MM.1S (cell line): ENCODE data around the gene MRPL53.
A peak's percentile ranks its signal among the peaks of the same experiment; 100 is the strongest.
"Not testable (repeated sequence)": the region's sequence is repeated elsewhere in the genome, so short reads cannot be mapped to it uniquely, and the experiment has no call there.

Experiments
- DNase-seq: peaks from one replicate; pipeline ENCODE4 v3.0.0-alpha.2; 2015
- H2AFZ ChIP-seq: fragments of 300-600 bp; sonication (generic); 2 replicates; pipeline ENCODE4 v1.6.0; 2016; ENCODE audit warnings: antibody characterized with exemption, low read length
- H3F3A ChIP-seq: fragments of 300-600 bp; sonication (generic); 2 replicates; pipeline ENCODE4 v1.6.1; 2016; ENCODE audit warnings: mild to moderate bottlenecking, antibody characterized with exemption, low read length, moderate library complexity, mixed read lengths; ENCODE audit not compliant: insufficient read depth
- H3K27ac ChIP-seq: fragments of 300-600 bp; sonication (generic); 2 replicates; pipeline ENCODE4 v1.5.1; 2016; ENCODE audit warnings: mild to moderate bottlenecking, low read length
- H3K27me3 ChIP-seq: fragments of 300-600 bp; sonication (generic); replicated peaks from 2 replicates; pipeline ENCODE4 v1.6.0; 2016; ENCODE audit warnings: low read length; ENCODE audit not compliant: insufficient read depth
- H3K36me3 ChIP-seq: fragments of 300-600 bp; sonication (generic); replicated peaks from 2 replicates; pipeline ENCODE4 v1.6.1; 2016; ENCODE audit warnings: mild to moderate bottlenecking, low read length, mixed read lengths; ENCODE audit not compliant: insufficient read depth
- H3K4me1 ChIP-seq: fragments of 300-600 bp; sonication (generic); 2 replicates; pipeline ENCODE4 v1.6.1; 2016; ENCODE audit warnings: low read length, mixed read lengths
- H3K4me2 ChIP-seq: fragments of 300-600 bp; sonication (generic); 2 replicates; pipeline ENCODE4 v1.6.0; 2016; ENCODE audit warnings: low read depth, low read length
- H3K4me3 ChIP-seq: fragments of 300-600 bp; sonication (generic); 2 replicates; pipeline ENCODE4 v1.5.1; 2016; ENCODE audit warnings: low read length, mixed read lengths
- H3K79me2 ChIP-seq: fragments of 300-600 bp; sonication (generic); 2 replicates; pipeline ENCODE4 v1.6.1; 2016; ENCODE audit warnings: mixed run types, low read length, mixed read lengths
- H3K9ac ChIP-seq: fragments of 300-600 bp; sonication (generic); 2 replicates; pipeline ENCODE4 v1.6.1; 2016; ENCODE audit warnings: low read length, mixed read lengths
- H3K9me2 ChIP-seq: fragments of 300-600 bp; sonication (generic); replicated peaks from 2 replicates; pipeline ENCODE4 v1.6.1; 2016; ENCODE audit warnings: mild to moderate bottlenecking, low read length, mixed read lengths; ENCODE audit not compliant: insufficient read depth
- H3K9me3 ChIP-seq: fragments of 300-600 bp; sonication (generic); replicated peaks from 2 replicates; pipeline ENCODE4 v1.6.1; 2016; ENCODE audit warnings: mild to moderate bottlenecking, low read length, mixed read lengths; ENCODE audit not compliant: insufficient read depth
- H4K20me1 ChIP-seq: fragments of 300-600 bp; sonication (generic); 2 replicates; pipeline ENCODE4 v1.6.1; 2016; ENCODE audit warnings: mild to moderate bottlenecking, low read length, moderate library complexity, mixed read lengths; ENCODE audit not compliant: insufficient read depth
- CTCF ChIP-seq: fragments of 300-600 bp; sonication (generic); IDR thresholded peaks from 2 replicates; pipeline ENCODE4 v1.5.1; 2016; ENCODE audit warnings: antibody characterized with exemption, low read length, mixed read lengths
- EZH2 ChIP-seq: fragments of 300-600 bp; sonication (generic); optimal IDR thresholded peaks from 2 replicates; pipeline ENCODE3; 2017; ENCODE audit warnings: low read depth, mild to moderate bottlenecking, antibody characterized with exemption, low read length, mixed read lengths
- EZH2phosphoT487 ChIP-seq: fragments of 300-600 bp; sonication (generic); IDR thresholded peaks from 2 replicates; pipeline ENCODE4 v1.6.1; 2018; ENCODE audit warnings: antibody characterized with exemption, low read length

The MRPL53 gene

GRCh38 chr2:74461187-74462053 lies 11.1 kb downstream of the MRPL53 start:
- Histone ChIP-seq H3K9me2 (no peaks in the 10 kb centered on the region), H3K79me2 (peaks cover 28% of the 10 kb centered on the region), H3K36me3 (no peaks in the 10 kb centered on the region), H3K9ac (no peak overlapping the region), H2AFZ (no peak overlapping the region), H4K20me1 (no peaks in the 10 kb centered on the region), H3K4me3 (no peak overlapping the region), H3K4me2 (no peak overlapping the region), H3K4me1 (peaks cover 8% of the 10 kb centered on the region), H3F3A (peaks cover 12% of the 10 kb centered on the region; the same call in 1 of the 2 replicates), H3K27ac (no peak overlapping the region), H3K27me3 (no peaks in the 10 kb centered on the region), H3K9me3 (no peaks in the 10 kb centered on the region)
- TF ChIP-seq EZH2 (no peak), CTCF (peak; percentile 16; the same call in 1 of the 2 replicates), EZH2phosphoT487 (no peak)
- DNase-seq = no peak

- not testable (repeated sequence) for H4K20me1 ChIP-seq, H3K27ac ChIP-seq, H3K36me3 ChIP-seq, H2AFZ ChIP-seq, DNase-seq, H3K27me3 ChIP-seq, H3K4me2 ChIP-seq, H3K9me2 ChIP-seq, H3K9me3 ChIP-seq, H3K4me3 ChIP-seq, H3K9ac ChIP-seq
- peaks cover 13% of the 10 kb centered on the region; the same call in 1 of the 2 replicates for H3F3A ChIP-seq
- peaks cover 40% of the 10 kb centered on the region for H3K79me2 ChIP-seq
- peaks cover 20% of the 10 kb centered on the region for H3K4me1 ChIP-seq
Observed at GRCh38 chr2:74460187-74460586, 12.3 kb downstream of the MRPL53 start.

DNA sequence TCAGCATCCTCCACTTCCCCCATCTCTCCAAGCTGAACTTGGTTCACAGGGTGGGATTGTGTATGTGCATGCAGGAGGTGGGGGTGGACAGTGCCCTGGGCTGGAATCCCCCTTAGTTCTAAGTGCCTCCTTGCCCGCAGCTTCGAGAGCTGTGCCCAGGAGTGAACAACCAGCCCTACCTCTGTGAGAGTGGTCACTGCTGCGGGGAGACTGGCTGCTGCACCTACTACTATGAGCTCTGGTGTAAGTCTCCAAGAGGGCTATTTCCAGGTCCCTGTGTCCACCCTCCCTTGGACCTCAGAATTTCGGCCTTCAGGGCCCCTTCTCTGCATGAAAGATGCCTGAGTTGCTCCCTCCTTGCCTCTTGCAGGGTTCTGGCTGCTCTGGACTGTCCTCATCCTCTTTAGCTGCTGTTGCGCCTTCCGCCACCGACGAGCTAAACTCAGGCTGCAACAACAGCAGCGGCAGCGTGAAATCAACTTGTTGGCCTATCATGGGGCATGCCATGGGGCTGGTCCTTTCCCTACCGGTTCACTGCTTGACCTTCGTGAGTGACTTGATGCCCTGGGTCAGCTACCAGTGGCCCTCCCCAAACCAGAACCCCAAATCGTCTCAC lies 12.9 kb downstream of the MRPL53 start:
- Histone ChIP-seq H3K4me1 (peaks cover 20% of the 10 kb centered on the region), H3K4me3 (peak overlapping the region; percentile 69; the same call in 1 of the 2 replicates), H3K79me2 (peaks cover 38% of the 10 kb centered on the region), H3K4me2 (peak overlapping the region; percentile 77), H3F3A (peaks cover 13% of the 10 kb centered on the region; the same call in 1 of the 2 replicates)
- not testable (repeated sequence) for H3K9me3 ChIP-seq, H3K36me3 ChIP-seq, DNase-seq, H4K20me1 ChIP-seq, H3K9ac ChIP-seq, H3K9me2 ChIP-seq, H3K27me3 ChIP-seq, H2AFZ ChIP-seq, H3K27ac ChIP-seq

GRCh38 chr2:74458938-74459363 lies 13.5 kb downstream of the MRPL53 start:
- no peak for TF ChIP-seq CTCF
- TF ChIP-seq EZH2 = no peak
- no peak for TF ChIP-seq EZH2phosphoT487
- Histone ChIP-seq H3K9ac (peak overlapping the region; percentile 57), H3K4me2 (peak overlapping the region; percentile 77), H3K36me3 (no peaks in the 10 kb centered on the region), H4K20me1 (no peaks in the 10 kb centered on the region), H3K27ac (peak overlapping the region; percentile 2; the same call in 1 of the 2 replicates), H3K27me3 (no peaks in the 10 kb centered on the region), H3K9me3 (no peaks in the 10 kb centered on the region), H3K4me3 (peak overlapping the region; percentile 69), H3K4me1 (peaks cover 16% of the 10 kb centered on the region), H3F3A (peaks cover 13% of the 10 kb centered on the region; the same call in 1 of the 2 replicates), H3K9me2 (no peaks in the 10 kb centered on the region), H2AFZ (no peak overlapping the region), H3K79me2 (peaks cover 31% of the 10 kb centered on the region)
- no peak for DNase-seq
